HG03039 (cell line): ENCODE data around the gene NSD2.
"Not testable (repeated sequence)": the region's sequence is repeated elsewhere in the genome, so short reads cannot be mapped to it uniquely, and the experiment has no call there.

ENCODE experiments used
- ATAC-seq: cut with Tn5 transposase; IDR thresholded peaks from one replicate; pipeline ENCODE4 v1.9.1; 2021; ENCODE audit warnings: mild to moderate bottlenecking, moderate library complexity; ENCODE audit not compliant: unreplicated experiment

The NSD2 gene

DNA sequence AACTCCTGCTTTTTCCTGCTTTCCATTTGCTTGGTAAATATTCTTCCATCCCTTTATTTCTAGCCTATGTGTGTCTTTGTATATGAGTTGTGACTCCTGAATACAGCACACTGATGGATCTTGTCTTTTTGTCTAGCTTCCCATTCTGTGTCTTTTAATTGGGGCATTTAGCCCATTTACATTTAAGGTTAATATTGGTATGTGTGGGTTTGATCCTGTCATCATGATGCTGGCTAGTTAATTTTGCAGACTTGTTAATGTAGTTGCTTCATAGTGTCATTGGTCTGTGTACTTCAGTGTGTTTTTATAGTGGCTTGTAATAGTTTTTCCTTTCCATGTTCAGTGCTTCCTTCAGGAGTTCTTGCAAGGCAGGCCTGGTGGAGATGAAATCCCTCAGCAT is 160.0 kb downstream of the NSD2 start:
- ATAC-seq, result not testable (repeated sequence)
